Lung (tissue), 12 donors: ENCODE measurements around the gene ATP5ME. TPM values are rescaled to one million over a fixed set of nuclear protein-coding genes. Genes with fewer than 3 reads are reported as not detected.
"Not testable (repeated sequence)": the region's sequence is repeated elsewhere in the genome, so short reads cannot be mapped to it uniquely, and the experiment has no call there.

ENCODE experiments used
- ATAC-seq: fragments of 200-7000 bp; cut with Tn5 transposase; one replicate; pipeline ENCODE4 v1.9.1; 2020; ENCODE audit warnings: moderate number of reproducible peaks; ENCODE audit not compliant: insufficient read depth, low FRiP score
- DNase-seq, 3 donors: peaks; one replicate each; pipeline ENCODE4 v3.0.0-alpha.2; 2013 to 2017
- H3K27ac ChIP-seq, 2 donors: one replicate each; pipeline ENCODE4 v1.5.1; 2013; ENCODE audit warnings: mild to moderate bottlenecking in 2 of 2, moderate library complexity in 2 of 2, control low read depth in 1 of 2, inconsistent platforms in 1 of 2, low read depth in 1 of 2, low read length in 1 of 2
- H3K27me3 ChIP-seq, 3 donors: one replicate each; pipeline ENCODE4 v1.5.1; 2013; ENCODE audit warnings: low read length in 2 of 3; ENCODE audit not compliant: control insufficient read depth in 3 of 3, insufficient read depth in 3 of 3
- H3K36me3 ChIP-seq, 4 donors: one replicate each; pipeline ENCODE4 v1.5.1; 2013; ENCODE audit warnings: low read length in 4 of 4, mild to moderate bottlenecking in 1 of 4, moderate library complexity in 1 of 4; ENCODE audit not compliant: control insufficient read depth in 4 of 4, insufficient read depth in 4 of 4
- H3K4me1 ChIP-seq, 5 donors: one replicate each; pipeline ENCODE4 v1.5.1; 2013; ENCODE audit warnings: low read length in 5 of 5, mild to moderate bottlenecking in 2 of 5, moderate library complexity in 1 of 5; ENCODE audit not compliant: control insufficient read depth in 5 of 5, insufficient read depth in 5 of 5
- H3K4me3 ChIP-seq: one replicate; pipeline ENCODE4 v1.5.1; 2013; ENCODE audit warnings: mild to moderate bottlenecking, control low read depth, moderate library complexity
- H3K9ac ChIP-seq, 2 donors: one replicate each; pipeline ENCODE4 v1.5.1; 2013; ENCODE audit warnings: low read length in 2 of 2, control low read depth in 1 of 2; ENCODE audit not compliant: insufficient read depth in 1 of 2
- H3K9me3 ChIP-seq, 4 donors: one replicate each; pipeline ENCODE4 v1.5.1; 2013; ENCODE audit warnings: low read length in 3 of 4, mild to moderate bottlenecking in 1 of 4, moderate library complexity in 1 of 4; ENCODE audit not compliant: control insufficient read depth in 4 of 4, insufficient read depth in 3 of 4
- WGBS, 2 donors: extraction: QIAGEN DNeasy Blood & Tissue Kit; methylation state at CpG; one replicate each; pipeline ENCODE4 v1.1.7; 2013; 5-methylcytosine and 5-hydroxymethylcytosine counted together
- polyA plus RNA-seq, 2 donors: library from polyadenylated mRNA; stranded (reverse); fragments of 200-250 nt; gene quantifications; one replicate each; pipeline ENCODE4 v1.2.1, GENCODE V29; 2013
- total RNA-seq, 2 donors: library from RNA; depleted of rRNA in 1 of 2; stranded (reverse); fragments of >200 nt in 1 of 2; gene quantifications; one replicate each; pipeline ENCODE4 v1.2.1, GENCODE V29; 2014 to 2021
- TF ChIP-seq, protein P1 (sequence below): IDR thresholded peaks from 2 replicates; pipeline ENCODE4 v1.5.1; 2012; ENCODE audit warnings: mild to moderate bottlenecking; ENCODE audit errors: control extremely low read depth, extremely low read depth
- donor health status: control.
- donor health status: control.
- donor health status: Bipolar disorder and iron deficiency.
- donor health status: healthy.
- donor health status: DM: yes; HTN: yes; CAD: no.

ATP5ME gene
- total and polyA plus RNA-seq, 4 donors, result 161 to 997 (median 262) TPM

DNA sequence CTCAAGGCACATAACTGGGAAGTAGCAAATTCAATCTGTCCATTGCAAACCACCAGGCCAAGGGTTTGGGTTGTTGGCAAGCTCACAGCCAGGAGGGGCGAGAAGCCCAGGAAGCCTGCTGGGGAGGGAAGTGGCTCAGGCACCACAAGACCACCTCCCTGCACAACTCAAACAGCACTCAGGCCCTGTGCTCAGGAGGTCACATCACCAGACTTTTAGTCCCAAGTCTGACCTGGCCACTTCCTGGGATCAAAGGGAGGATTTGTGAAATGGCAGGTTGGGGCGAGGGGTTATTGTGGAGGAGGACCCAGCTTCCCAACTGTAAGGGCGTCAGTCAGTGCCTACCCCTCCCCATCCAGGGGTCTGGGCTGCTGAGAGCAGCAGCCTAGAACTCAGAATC, 2.3 kb downstream of the ATP5ME start:
- Histone ChIP-seq H3K4me1 (peaks cover 4 to 15% (median 8%) of the 10 kb centered on the region in 5 donors), H3K9me3 (no peaks in the 10 kb centered on the region), H3K4me3 (no peak overlapping the region), H3K27me3 (no peaks in the 10 kb centered on the region), H3K36me3 (peaks cover 6 to 13% (median 12%) of the 10 kb centered on the region in 4 donors), H3K9ac (no peak overlapping the region), H3K27ac (no peak overlapping the region)
- no peak for ATAC-seq
- TF ChIP-seq, protein P1, sequence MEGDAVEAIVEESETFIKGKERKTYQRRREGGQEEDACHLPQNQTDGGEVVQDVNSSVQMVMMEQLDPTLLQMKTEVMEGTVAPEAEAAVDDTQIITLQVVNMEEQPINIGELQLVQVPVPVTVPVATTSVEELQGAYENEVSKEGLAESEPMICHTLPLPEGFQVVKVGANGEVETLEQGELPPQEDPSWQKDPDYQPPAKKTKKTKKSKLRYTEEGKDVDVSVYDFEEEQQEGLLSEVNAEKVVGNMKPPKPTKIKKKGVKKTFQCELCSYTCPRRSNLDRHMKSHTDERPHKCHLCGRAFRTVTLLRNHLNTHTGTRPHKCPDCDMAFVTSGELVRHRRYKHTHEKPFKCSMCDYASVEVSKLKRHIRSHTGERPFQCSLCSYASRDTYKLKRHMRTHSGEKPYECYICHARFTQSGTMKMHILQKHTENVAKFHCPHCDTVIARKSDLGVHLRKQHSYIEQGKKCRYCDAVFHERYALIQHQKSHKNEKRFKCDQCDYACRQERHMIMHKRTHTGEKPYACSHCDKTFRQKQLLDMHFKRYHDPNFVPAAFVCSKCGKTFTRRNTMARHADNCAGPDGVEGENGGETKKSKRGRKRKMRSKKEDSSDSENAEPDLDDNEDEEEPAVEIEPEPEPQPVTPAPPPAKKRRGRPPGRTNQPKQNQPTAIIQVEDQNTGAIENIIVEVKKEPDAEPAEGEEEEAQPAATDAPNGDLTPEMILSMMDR, result no peak
- WGBS, 2 donors, result 92% methylated on average over 3 of the region's 3 CpGs
- DNase-seq, result no peak

DNA sequence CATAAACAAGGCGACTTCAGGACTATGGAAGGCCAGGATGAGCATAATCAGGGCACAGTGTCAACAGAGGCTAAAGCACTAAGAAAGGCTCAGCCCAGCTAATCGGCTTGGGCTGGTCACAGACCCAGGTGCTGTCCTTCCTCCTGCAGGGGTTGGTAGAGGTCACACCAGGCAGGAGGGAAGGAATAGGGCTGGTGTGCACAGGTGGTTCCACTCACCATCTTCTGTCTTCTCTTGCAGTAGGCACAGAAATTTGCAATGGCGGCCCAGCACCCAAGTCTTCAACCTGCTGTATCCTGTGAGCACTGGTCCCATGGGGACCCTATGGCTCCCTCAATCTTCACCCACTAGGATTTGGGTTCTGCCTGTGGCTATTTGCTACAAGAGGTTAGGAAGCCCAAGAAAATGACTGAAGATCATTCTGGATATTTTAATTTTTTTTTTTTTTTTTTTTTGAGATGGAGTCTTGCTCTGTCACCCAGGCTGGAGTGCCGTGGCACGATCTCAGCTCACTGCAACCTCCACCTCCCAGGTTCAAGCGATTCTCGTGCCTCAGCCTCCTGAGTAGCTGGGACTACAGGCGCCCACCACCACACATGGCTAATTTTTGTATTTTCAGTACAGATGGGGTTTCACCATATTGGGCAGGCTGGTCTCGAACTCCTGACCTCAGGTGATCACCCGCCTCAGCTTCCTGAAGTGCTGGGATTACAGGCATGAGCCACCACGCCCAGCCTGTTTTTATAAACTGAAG, 4.1 kb downstream of the ATP5ME start:
- ATAC-seq, H3K4me3 ChIP-seq, H3K27ac ChIP-seq, H3K9ac ChIP-seq, DNase-seq, H3K4me1 ChIP-seq, H3K27me3 ChIP-seq, H3K9me3 ChIP-seq: not testable (repeated sequence)
- H3K36me3 ChIP-seq, result peaks cover 6 to 13% (median 12%) of the 10 kb centered on the region in 4 donors
- 96 to 98% methylated on average over 11 of the region's 11 CpGs for WGBS, 2 donors

DNA sequence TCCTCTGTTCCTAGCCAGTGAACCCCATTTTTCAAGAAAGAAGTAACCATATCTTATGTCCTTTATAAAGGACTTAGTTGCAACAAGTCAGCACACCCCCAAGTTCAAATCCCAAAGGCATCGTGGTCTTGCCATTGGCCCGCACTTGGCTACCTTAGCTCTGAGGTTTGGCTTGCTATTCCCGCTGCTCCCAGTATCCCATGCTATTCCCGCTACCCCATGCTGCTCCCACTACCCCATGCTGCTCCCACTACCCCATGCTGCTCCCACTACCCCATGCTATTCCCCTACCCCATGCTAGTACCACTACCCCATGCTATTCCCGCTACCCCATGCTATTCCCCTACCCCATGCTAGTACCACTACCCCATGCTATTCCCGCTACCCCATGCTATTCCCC, 5.9 kb downstream of the ATP5ME start:
- DNase-seq, ATAC-seq, H3K9ac ChIP-seq, H3K9me3 ChIP-seq, H3K27ac ChIP-seq, H3K4me3 ChIP-seq, H3K27me3 ChIP-seq, H3K4me1 ChIP-seq: not testable (repeated sequence)
- WGBS, 2 donors, result 93 to 96% methylated on average over 6 of the region's 6 CpGs
- H3K36me3 ChIP-seq, result peaks cover 6 to 13% (median 12%) of the 10 kb centered on the region in 4 donors

DNA sequence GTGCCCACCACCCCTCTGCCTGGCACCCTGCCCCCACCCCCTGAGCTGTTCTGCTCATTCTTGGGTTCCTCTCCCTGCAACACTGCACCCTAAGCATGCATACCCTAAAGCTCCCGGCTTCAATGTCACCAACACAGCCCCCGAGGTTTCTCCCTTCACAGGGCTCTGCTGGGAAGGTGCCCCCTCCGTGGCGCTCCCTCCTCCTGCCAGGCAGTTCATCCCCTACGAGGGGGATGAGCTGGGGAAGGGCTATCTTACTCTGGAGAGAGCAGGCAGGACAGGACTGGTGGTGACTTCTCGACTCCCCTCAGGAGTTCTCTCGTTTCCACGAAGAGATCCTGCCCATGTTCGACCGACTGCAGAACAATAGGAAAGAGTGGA, 6.5 kb downstream of the ATP5ME start:
- H3K27ac ChIP-seq, result no peak overlapping the region
- H3K9ac ChIP-seq, result no peak overlapping the region
- H3K27me3 ChIP-seq, result no peaks in the 10 kb centered on the region
- H3K4me1 ChIP-seq, result peaks cover 0 to 8% (median 0%) of the 10 kb centered on the region in 5 donors
- no peak overlapping the region for H3K4me3 ChIP-seq
- no peak for ATAC-seq
- no peaks in the 10 kb centered on the region for H3K9me3 ChIP-seq
- no peak for DNase-seq
- WGBS, 2 donors, result 65 to 67% methylated on average over 10 of the region's 10 CpGs
- H3K36me3 ChIP-seq, result peaks cover 6 to 12% (median 10%) of the 10 kb centered on the region in 4 donors
- TF ChIP-seq, protein P1, result no peak
